Peyer's patch (tissue), 4 donors: ENCODE results near the gene TMCC1. TPM values are rescaled to one million over a fixed set of nuclear protein-coding genes. Genes with fewer than 3 reads are reported as not detected.

Source experiments
- DNase-seq, 3 donors: peaks; one replicate each; pipeline ENCODE4 v3.0.0-alpha.2; 2017 to 2019
- H3K27ac ChIP-seq, 4 donors: fragments of 200-600 bp; sonication (generic); one replicate each; pipeline ENCODE4 v1.5.1; 2016 to 2019
- H3K27me3 ChIP-seq, 2 donors: fragments of 200-600 bp; sonication (generic); one replicate each; pipeline ENCODE4 v1.5.1; 2019
- H3K36me3 ChIP-seq, 3 donors: fragments of 200-600 bp; sonication (generic); one replicate each; pipeline ENCODE4 v1.5.1; 2016 to 2019
- H3K4me1 ChIP-seq, 4 donors: fragments of 200-600 bp; sonication (generic); one replicate each; pipeline ENCODE4 v1.5.1; 2016 to 2019
- H3K4me3 ChIP-seq, 4 donors: fragments of 200-600 bp; sonication (generic); 1 replicate in 3 of 4; 2 replicates in 1 of 4; pipeline ENCODE4 v1.5.1; 2016 to 2019; ENCODE audit warnings: mild to moderate bottlenecking in 1 of 4
- H3K9me3 ChIP-seq, 4 donors: fragments of 200-600 bp; sonication (generic); one replicate each; pipeline ENCODE4 v1.5.1; 2016 to 2019; ENCODE audit warnings: mild to moderate bottlenecking in 1 of 4
- POLR2A ChIP-seq, 2 donors: fragments of 450-650 bp; IDR thresholded peaks; one replicate each; pipeline ENCODE4 v1.5.1; 2017; ENCODE audit warnings: antibody characterized with exemption in 2 of 2, mild to moderate bottlenecking in 2 of 2, moderate library complexity in 2 of 2
- total RNA-seq, 4 donors: library from RNA; depleted of rRNA; stranded (reverse); fragments of >200 nt; gene quantifications; one replicate each; pipeline ENCODE4 v1.1.0, GENCODE V29; 2016
- TF ChIP-seq, protein P1 (sequence below), 6 experiments: fragments of 450-650 bp in 4 of 6; fragments of 200-600 bp in 2 of 6; sonication (generic) in 1 of 6; IDR thresholded peaks; one replicate each; pipeline ENCODE4 v1.5.1; 2017 to 2019; ENCODE audit warnings: antibody characterized with exemption in 6 of 6, mild to moderate bottlenecking in 3 of 6, moderate library complexity in 1 of 6

The TMCC1 gene
- total RNA-seq, 4 donors from 2014 or later: 12.9 to 33.1 (median 23.7) TPM

DNA sequence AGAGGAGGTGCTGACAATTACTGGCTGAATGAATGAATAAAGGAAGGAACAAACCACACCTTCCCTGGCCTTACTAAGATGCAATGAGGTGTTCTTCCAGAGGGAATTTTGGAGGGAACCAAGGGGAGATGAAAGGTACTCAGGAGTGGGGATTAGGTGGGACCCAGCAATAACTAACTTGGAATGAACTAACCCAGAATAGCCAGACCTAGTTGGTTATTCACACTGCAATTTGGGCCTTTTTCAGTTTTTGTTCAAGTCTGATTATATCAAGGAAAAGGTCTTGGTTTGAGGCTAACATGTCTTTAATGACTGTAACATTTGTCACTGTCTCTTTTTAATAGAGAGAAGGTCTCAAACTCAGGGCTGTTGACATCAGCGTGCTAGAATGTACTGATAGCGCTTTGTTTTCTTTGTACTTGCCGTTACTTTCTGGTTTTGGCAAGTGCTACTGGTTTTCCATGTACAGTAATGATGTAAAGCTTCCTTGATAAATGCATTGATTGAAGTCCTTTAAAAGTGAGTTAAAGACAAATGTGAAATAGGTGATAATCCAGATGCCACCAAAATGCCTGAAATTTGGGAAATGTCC, 283.8 kb downstream of the TMCC1 start:
- DNase-seq: no peak
- H3K36me3 ChIP-seq: no peaks in the 10 kb centered on the region
- peak overlapping the region in 1 of 4 donors; percentile 92 for H3K27ac ChIP-seq
- TF ChIP-seq, protein P1, sequence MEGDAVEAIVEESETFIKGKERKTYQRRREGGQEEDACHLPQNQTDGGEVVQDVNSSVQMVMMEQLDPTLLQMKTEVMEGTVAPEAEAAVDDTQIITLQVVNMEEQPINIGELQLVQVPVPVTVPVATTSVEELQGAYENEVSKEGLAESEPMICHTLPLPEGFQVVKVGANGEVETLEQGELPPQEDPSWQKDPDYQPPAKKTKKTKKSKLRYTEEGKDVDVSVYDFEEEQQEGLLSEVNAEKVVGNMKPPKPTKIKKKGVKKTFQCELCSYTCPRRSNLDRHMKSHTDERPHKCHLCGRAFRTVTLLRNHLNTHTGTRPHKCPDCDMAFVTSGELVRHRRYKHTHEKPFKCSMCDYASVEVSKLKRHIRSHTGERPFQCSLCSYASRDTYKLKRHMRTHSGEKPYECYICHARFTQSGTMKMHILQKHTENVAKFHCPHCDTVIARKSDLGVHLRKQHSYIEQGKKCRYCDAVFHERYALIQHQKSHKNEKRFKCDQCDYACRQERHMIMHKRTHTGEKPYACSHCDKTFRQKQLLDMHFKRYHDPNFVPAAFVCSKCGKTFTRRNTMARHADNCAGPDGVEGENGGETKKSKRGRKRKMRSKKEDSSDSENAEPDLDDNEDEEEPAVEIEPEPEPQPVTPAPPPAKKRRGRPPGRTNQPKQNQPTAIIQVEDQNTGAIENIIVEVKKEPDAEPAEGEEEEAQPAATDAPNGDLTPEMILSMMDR (IDR thresholded peaks at IDR 0.05): no peak
- TF ChIP-seq POLR2A (IDR thresholded peaks at IDR 0.05): no peak
- H3K9me3 ChIP-seq: no peaks in the 10 kb centered on the region
- peaks cover 0 to 47% (median 16%) of the 10 kb centered on the region in 4 donors for H3K4me1 ChIP-seq
- H3K4me3 ChIP-seq: no peak overlapping the region
- peaks cover 0 to 6% of the 10 kb centered on the region in 2 donors for H3K27me3 ChIP-seq

DNA sequence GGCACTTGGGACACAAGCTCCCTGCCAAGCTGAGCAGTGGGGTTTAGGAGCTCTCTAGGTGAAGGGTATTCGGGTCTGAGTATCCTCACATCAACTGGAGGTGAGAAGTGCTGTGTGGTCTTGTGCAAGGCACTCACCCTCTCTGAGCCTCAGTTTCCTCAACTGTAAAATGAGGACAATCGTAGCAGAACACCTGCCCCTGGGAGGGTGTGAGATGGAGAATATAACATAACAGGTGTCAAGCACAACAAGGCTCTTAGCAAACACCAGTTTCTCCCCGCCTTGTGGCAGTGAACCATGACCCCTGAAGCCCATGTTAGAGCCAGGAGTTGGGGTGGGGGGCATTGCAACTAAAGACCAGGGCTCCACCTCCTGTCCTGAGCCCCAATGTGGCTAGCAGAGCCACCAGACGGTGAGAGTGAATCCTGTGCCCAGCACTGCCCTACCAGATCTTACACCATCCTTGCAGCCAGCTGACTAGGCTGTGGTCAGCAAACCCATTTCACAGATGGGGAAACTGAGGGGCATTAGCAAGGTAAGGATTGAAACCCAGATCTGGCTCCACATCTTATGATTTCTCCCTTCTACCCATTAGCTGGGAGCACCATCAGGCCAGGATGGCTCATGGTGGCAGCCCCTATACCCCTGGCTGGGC, 284.4 kb downstream of the TMCC1 start:
- Histone ChIP-seq H3K27ac (peak overlapping the region in 1 of 4 donors; percentile 92), H3K27me3 (peaks cover 0 to 6% of the 10 kb centered on the region in 2 donors), H3K4me1 (peaks cover 0 to 48% (median 16%) of the 10 kb centered on the region in 4 donors), H3K36me3 (no peaks in the 10 kb centered on the region), H3K9me3 (no peaks in the 10 kb centered on the region), H3K4me3 (no peak overlapping the region)
- TF ChIP-seq, protein P1 (IDR thresholded peaks at IDR 0.05): no peak
- TF ChIP-seq POLR2A (IDR thresholded peaks at IDR 0.05): no peak
- DNase-seq: no peak

DNA sequence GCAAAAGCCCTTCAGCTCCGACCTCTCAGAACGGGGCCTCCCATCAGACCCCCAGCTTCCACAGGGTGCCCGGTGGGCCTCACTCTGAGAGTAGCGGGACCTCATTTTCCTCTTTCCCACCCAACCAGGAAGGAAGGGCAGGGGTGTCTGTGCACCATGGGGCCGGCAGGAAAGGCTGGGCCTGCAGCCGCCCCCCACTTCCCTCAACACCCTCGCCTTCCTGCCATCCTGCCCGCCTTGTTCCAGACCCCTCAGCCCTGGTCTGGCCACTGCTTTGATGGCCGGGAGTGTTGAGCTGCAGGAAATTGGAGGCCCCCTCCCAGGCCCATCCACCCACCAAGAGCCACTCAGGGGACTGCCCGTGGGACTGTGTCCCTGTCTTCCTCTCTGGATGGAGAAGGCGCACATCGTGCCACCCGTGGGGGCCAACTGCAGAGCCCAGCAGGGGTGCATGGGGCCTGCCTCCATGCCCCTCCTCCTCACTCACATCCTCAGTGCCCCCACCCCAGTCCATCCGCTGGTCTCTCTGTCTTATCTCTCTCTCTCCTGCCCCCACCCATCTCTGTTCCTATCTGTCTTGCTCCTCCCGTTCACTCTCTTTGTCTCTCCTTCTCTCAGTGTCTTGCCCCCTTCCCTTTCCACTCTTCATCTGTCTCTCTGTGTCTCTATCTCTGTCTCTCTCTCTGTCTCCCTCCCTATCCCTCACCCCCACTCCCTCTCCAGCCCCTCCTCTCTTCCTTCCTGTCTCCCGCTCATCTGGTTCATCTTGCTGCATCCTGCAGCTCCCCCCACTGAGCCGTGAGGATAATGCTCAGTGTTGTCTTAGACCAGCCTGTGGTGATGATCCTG, 285.2 kb downstream of the TMCC1 start:
- Histone ChIP-seq H3K9me3 (no peaks in the 10 kb centered on the region), H3K36me3 (no peaks in the 10 kb centered on the region), H3K4me1 (peaks cover 0 to 49% (median 16%) of the 10 kb centered on the region in 4 donors), H3K27ac (peak overlapping the region; percentile 66 to 92 (median 80)), H3K4me3 (no peak overlapping the region), H3K27me3 (peaks cover 0 to 6% of the 10 kb centered on the region in 2 donors)
- no peak for DNase-seq
- TF ChIP-seq POLR2A (IDR thresholded peaks at IDR 0.05): no peak
- TF ChIP-seq, protein P1 (IDR thresholded peaks at IDR 0.05): peak in 2 of 6 experiments; percentile 3 to 21

DNA sequence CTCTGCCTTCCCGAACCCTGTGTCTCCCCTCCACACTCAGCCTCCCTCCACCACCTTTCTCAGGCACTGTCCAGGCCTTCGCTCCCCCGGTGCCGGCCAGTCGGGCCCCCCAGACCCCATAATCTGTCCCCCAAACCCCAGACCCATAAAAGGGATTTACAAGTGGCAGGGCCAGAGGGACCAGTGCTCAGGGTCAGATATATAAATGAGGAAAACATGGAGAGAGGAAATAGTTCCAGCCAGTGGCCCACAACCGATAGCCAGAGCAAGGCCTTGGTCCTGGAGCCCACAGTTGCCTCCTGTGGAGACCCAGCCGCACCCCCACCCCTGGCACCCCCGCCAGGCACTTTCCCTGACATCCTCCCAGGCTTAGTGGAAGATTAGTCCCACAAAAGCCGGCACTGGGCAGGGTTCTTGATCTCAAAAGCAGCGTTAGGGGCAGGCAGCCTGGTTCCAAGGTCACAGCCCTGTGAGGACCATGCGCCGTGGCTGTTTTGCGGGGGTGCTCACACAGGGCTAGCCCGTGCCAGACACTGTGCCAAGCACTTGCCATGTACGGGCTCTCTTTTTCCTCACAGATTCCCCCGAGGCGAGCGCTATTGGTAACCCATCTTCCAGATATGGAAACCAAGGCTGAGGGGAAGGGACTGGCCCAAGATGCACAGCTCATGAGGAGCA, 286.0 kb downstream of the TMCC1 start:
- DNase-seq: no peak
- Histone ChIP-seq H3K9me3 (no peaks in the 10 kb centered on the region), H3K27me3 (peaks cover 0 to 6% of the 10 kb centered on the region in 2 donors), H3K4me1 (peaks cover 0 to 55% (median 16%) of the 10 kb centered on the region in 4 donors), H3K4me3 (peak overlapping the region; percentile 52 to 65 (median 62)), H3K27ac (peak overlapping the region; percentile 66 to 92 (median 80)), H3K36me3 (no peaks in the 10 kb centered on the region)
- TF ChIP-seq, protein P1 (IDR thresholded peaks at IDR 0.05): no peak
- no peak for TF ChIP-seq POLR2A (IDR thresholded peaks at IDR 0.05)
